Measurements from ENCODE around the gene GPR158.

The GPR158 gene

DNA sequence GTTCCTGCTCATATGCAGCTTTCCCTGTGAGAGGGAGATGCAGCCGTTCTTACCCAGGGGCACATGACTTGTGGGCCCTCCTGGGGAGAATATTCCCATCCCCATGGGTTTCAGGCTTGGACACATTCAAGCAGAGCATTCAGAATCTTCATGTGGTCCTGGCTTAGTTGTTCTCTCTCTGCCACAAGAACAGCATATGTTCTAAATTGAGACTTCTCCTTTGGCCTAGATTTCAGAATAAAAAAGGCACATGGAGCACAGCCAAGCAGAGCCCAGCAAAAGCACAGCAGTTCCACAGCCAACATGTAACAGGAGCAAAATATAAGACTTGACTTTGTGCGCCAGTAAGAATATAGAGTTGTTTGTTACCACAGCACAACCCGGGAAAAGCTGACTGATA lies 452.8 kb downstream of the GPR158 start:
- no peak for DNase-seq
- H3K4me3 ChIP-seq (ENCODE audit: control insufficient read depth in 1 of 7, extremely low read depth in 1 of 7, insufficient read depth in 4 of 7, low read depth in 2 of 7, low read length in 6 of 7): no peak overlapping the region
- peaks cover 0 to 1% (median 0%) of the 10 kb centered on the region in 5 experiments for H3K9me3 ChIP-seq (ENCODE audit: control extremely low read depth in 1 of 5, control insufficient read depth in 4 of 5, insufficient read depth in 2 of 5, low read depth in 1 of 5, low read length in 4 of 5)
- ChIA-PET CTCF (no interaction called here), POLR2A (no interaction called here)
- H3K27ac ChIP-seq (ENCODE audit: insufficient read depth in 1 of 2, low read depth in 1 of 2, low read length in 2 of 2, poor library complexity in 1 of 2, severe bottlenecking in 2 of 2): no peak overlapping the region
- no peaks in the 10 kb centered on the region for H3K4me1 ChIP-seq (ENCODE audit: control extremely low read depth in 1 of 4, control insufficient read depth in 4 of 4, insufficient read depth in 4 of 4, low read length in 3 of 4)
- H3K27me3 ChIP-seq (replicated peaks in 2 of 5; ENCODE audit: control insufficient read depth in 4 of 5, insufficient read depth in 5 of 5, low read length in 4 of 5): no peaks in the 10 kb centered on the region
- H3K36me3 ChIP-seq (ENCODE audit: control insufficient read depth in 4 of 4, insufficient read depth in 4 of 4, low read length in 3 of 4): no peaks in the 10 kb centered on the region
- WGBS (ENCODE audit: insufficient coverage): 77% methylated on average over 3 of the region's 3 CpGs

DNA sequence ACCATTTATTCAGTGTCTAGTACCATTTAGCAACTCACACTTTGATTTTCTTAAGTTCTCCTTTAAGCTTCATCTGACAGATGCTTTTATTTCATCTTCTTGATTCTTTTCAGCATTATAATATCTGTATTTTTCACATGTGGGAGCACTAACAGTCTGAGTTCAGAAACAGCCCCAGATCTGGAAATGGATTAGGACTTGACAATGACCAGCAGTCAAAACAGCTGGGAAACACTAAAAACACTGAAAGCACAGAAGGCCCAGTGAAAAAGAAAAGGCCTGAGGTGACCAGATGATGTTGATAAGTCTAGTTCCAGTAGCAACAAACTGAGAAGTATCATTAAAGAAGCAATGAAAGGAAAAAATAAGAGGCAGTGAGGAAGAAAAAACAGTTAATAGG lies 454.5 kb downstream of the GPR158 start:
- peaks cover 0 to 1% (median 0%) of the 10 kb centered on the region in 5 experiments for H3K9me3 ChIP-seq (ENCODE audit: control extremely low read depth in 1 of 5, control insufficient read depth in 4 of 5, insufficient read depth in 2 of 5, low read depth in 1 of 5, low read length in 4 of 5)
- no peaks in the 10 kb centered on the region for H3K36me3 ChIP-seq (ENCODE audit: control insufficient read depth in 4 of 4, insufficient read depth in 4 of 4, low read length in 3 of 4)
- H3K4me3 ChIP-seq (ENCODE audit: control insufficient read depth in 1 of 7, extremely low read depth in 1 of 7, insufficient read depth in 4 of 7, low read depth in 2 of 7, low read length in 6 of 7): no peak overlapping the region
- no peaks in the 10 kb centered on the region for H3K27me3 ChIP-seq (replicated peaks in 2 of 5; ENCODE audit: control insufficient read depth in 4 of 5, insufficient read depth in 5 of 5, low read length in 4 of 5)
- no peak for DNase-seq
- no peaks in the 10 kb centered on the region for H3K4me1 ChIP-seq (ENCODE audit: control extremely low read depth in 1 of 4, control insufficient read depth in 4 of 4, insufficient read depth in 4 of 4, low read length in 3 of 4)
- ChIA-PET POLR2A (interaction anchor here (0.7 kb wide), 1 partner anchor 30 kb away, joined by 5 read pairs; no protein-coding TSS in a partner anchor), CTCF (no interaction called here)
- no peak overlapping the region for H3K27ac ChIP-seq (ENCODE audit: insufficient read depth in 1 of 2, low read depth in 1 of 2, low read length in 2 of 2, poor library complexity in 1 of 2, severe bottlenecking in 2 of 2)

DNA sequence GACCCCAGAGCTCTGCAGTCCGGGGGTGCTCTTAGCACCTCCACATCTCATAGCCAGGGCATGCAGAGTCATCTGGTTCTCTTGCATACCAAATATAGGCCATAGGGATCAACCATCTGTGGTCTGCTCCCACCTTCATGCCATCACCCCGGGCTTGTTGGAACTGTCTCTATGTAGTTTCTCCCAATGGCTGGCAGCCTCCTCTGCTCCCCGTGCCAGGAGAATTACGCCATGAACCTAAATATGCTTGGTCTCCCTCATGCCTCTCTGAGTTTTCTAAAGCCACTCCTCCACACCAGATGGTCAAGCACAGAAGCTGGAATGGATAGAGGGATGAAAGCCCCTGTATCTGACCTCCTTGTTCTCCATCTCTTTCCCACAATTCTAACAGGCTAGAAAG lies 456.7 kb downstream of the GPR158 start:
- WGBS (ENCODE audit: insufficient coverage): 90% methylated on average over 2 of the region's 4 CpGs

DNA sequence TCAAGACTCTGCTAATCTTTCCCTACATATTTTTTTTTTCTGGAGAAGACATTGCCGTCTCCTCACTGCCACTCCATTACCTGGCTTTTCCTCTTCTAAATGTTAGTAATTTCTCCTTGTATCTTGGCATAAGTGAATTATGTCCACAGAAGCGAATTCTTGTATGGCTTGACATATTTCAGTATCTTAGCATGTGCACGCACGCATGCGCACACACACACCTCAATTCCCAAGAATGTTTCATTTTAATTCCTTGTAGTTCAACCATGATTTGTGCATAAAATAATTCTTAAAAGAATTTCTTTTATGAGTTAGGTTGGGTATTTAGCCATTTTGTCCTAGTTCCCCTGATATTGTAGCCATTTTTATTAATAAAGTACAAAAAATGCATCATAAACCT lies 458.0 kb downstream of the GPR158 start:
- no peaks in the 10 kb centered on the region for H3K9me3 ChIP-seq (ENCODE audit: control extremely low read depth in 1 of 5, control insufficient read depth in 4 of 5, insufficient read depth in 2 of 5, low read depth in 1 of 5, low read length in 4 of 5)
- ChIA-PET POLR2A (no interaction called here), CTCF (no interaction called here)
- no CpG with 5 or more reads among the region's 5 CpGs for WGBS (ENCODE audit: insufficient coverage)
- no peaks in the 10 kb centered on the region for H3K27me3 ChIP-seq (replicated peaks in 2 of 5; ENCODE audit: control insufficient read depth in 4 of 5, insufficient read depth in 5 of 5, low read length in 4 of 5)
- H3K4me1 ChIP-seq (ENCODE audit: control extremely low read depth in 1 of 4, control insufficient read depth in 4 of 4, insufficient read depth in 4 of 4, low read length in 3 of 4): no peaks in the 10 kb centered on the region
- DNase-seq: no peak
- no peaks in the 10 kb centered on the region for H3K36me3 ChIP-seq (ENCODE audit: control insufficient read depth in 4 of 4, insufficient read depth in 4 of 4, low read length in 3 of 4)
- no peak overlapping the region for H3K4me3 ChIP-seq (ENCODE audit: control insufficient read depth in 1 of 7, extremely low read depth in 1 of 7, insufficient read depth in 4 of 7, low read depth in 2 of 7, low read length in 6 of 7)
- H3K27ac ChIP-seq (ENCODE audit: insufficient read depth in 1 of 2, low read depth in 1 of 2, low read length in 2 of 2, poor library complexity in 1 of 2, severe bottlenecking in 2 of 2): no peak overlapping the region

More for the DNA sequence above, 456.7 kb downstream of the GPR158 start:
- Histone ChIP-seq H3K27ac (ENCODE audit: insufficient read depth in 1 of 2, low read depth in 1 of 2, low read length in 2 of 2, poor library complexity in 1 of 2, severe bottlenecking in 2 of 2) (no peak overlapping the region), H3K4me3 (ENCODE audit: control insufficient read depth in 1 of 7, extremely low read depth in 1 of 7, insufficient read depth in 4 of 7, low read depth in 2 of 7, low read length in 6 of 7) (no peak overlapping the region), H3K27me3 (replicated peaks in 2 of 5; ENCODE audit: control insufficient read depth in 4 of 5, insufficient read depth in 5 of 5, low read length in 4 of 5) (no peaks in the 10 kb centered on the region), H3K9me3 (ENCODE audit: control extremely low read depth in 1 of 5, control insufficient read depth in 4 of 5, insufficient read depth in 2 of 5, low read depth in 1 of 5, low read length in 4 of 5) (no peaks in the 10 kb centered on the region), H3K4me1 (ENCODE audit: control extremely low read depth in 1 of 4, control insufficient read depth in 4 of 4, insufficient read depth in 4 of 4, low read length in 3 of 4) (no peaks in the 10 kb centered on the region), H3K36me3 (ENCODE audit: control insufficient read depth in 4 of 4, insufficient read depth in 4 of 4, low read length in 3 of 4) (no peaks in the 10 kb centered on the region)
- ChIA-PET CTCF (interaction anchor here (0.9 kb wide), 1 partner anchor 20 kb away, joined by 3 read pairs; no protein-coding TSS in a partner anchor), POLR2A (no interaction called here)
- no peak for DNase-seq

DNA sequence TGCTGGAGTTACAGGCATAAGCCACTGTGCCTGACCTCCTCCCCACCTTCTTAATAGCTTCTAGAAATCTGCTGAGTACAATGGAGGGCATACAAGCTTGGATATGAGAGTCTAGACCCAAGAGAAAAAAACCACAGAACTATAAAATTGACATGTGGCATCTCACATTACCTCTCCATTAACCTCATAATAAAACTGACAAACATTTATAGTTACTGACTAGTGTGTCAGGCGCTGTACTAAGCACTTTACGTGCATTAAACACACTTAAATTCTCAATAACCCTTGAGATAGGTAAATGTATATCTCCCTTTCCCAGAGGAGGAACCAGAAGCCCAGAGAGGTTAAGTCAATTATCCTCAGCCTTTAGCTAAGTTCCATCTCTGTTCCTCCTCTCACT lies 458.7 kb downstream of the GPR158 start:
- no peak for DNase-seq
- CTCF ChIA-PET: no interaction called here
- Histone ChIP-seq H3K4me1 (ENCODE audit: control extremely low read depth in 1 of 4, control insufficient read depth in 4 of 4, insufficient read depth in 4 of 4, low read length in 3 of 4) (no peaks in the 10 kb centered on the region), H3K27ac (ENCODE audit: insufficient read depth in 1 of 2, low read depth in 1 of 2, low read length in 2 of 2, poor library complexity in 1 of 2, severe bottlenecking in 2 of 2) (no peak overlapping the region), H3K9me3 (ENCODE audit: control extremely low read depth in 1 of 5, control insufficient read depth in 4 of 5, insufficient read depth in 2 of 5, low read depth in 1 of 5, low read length in 4 of 5) (no peaks in the 10 kb centered on the region), H3K27me3 (replicated peaks in 2 of 5; ENCODE audit: control insufficient read depth in 4 of 5, insufficient read depth in 5 of 5, low read length in 4 of 5) (no peaks in the 10 kb centered on the region), H3K36me3 (ENCODE audit: control insufficient read depth in 4 of 4, insufficient read depth in 4 of 4, low read length in 3 of 4) (no peaks in the 10 kb centered on the region), H3K4me3 (ENCODE audit: control insufficient read depth in 1 of 7, extremely low read depth in 1 of 7, insufficient read depth in 4 of 7, low read depth in 2 of 7, low read length in 6 of 7) (no peak overlapping the region)
- 88% methylated on average over 2 of the region's 2 CpGs for WGBS (ENCODE audit: insufficient coverage)
- POLR2A ChIA-PET: no interaction called here

DNA sequence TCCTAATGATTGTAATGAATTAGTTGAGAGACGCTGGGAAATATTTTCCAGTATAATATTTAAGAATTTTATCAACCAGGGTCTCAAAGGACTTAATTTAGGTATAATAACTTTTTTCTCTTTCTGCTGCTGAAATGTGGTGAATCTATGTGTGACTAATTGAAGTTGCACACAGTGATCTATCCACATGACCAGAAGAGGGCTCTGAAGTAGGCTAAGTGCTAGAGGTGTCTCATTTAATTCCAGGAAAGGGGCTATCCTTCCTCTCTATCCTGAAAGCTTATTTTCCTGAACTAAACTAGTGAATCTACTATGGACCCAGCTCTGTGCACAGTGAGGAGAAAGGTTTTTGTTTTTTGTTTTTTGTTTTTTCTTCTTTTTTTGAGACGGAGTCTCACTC lies 464.8 kb downstream of the GPR158 start:
- ChIA-PET CTCF (no interaction called here), POLR2A (no interaction called here)
- H3K9me3 ChIP-seq (ENCODE audit: control extremely low read depth in 1 of 5, control insufficient read depth in 4 of 5, insufficient read depth in 2 of 5, low read depth in 1 of 5, low read length in 4 of 5): no peaks in the 10 kb centered on the region
- H3K27ac ChIP-seq (ENCODE audit: insufficient read depth in 1 of 2, low read depth in 1 of 2, low read length in 2 of 2, poor library complexity in 1 of 2, severe bottlenecking in 2 of 2): no peak overlapping the region
- H3K27me3 ChIP-seq (replicated peaks in 2 of 5; ENCODE audit: control insufficient read depth in 4 of 5, insufficient read depth in 5 of 5, low read length in 4 of 5): no peaks in the 10 kb centered on the region
- no peak overlapping the region for H3K4me3 ChIP-seq (ENCODE audit: control insufficient read depth in 1 of 7, extremely low read depth in 1 of 7, insufficient read depth in 4 of 7, low read depth in 2 of 7, low read length in 6 of 7)
- H3K36me3 ChIP-seq (ENCODE audit: control insufficient read depth in 4 of 4, insufficient read depth in 4 of 4, low read length in 3 of 4): no peaks in the 10 kb centered on the region
- no CpG with 5 or more reads among the region's 2 CpGs for WGBS (ENCODE audit: insufficient coverage)
- DNase-seq: no peak
- H3K4me1 ChIP-seq (ENCODE audit: control extremely low read depth in 1 of 4, control insufficient read depth in 4 of 4, insufficient read depth in 4 of 4, low read length in 3 of 4): no peaks in the 10 kb centered on the region

DNA sequence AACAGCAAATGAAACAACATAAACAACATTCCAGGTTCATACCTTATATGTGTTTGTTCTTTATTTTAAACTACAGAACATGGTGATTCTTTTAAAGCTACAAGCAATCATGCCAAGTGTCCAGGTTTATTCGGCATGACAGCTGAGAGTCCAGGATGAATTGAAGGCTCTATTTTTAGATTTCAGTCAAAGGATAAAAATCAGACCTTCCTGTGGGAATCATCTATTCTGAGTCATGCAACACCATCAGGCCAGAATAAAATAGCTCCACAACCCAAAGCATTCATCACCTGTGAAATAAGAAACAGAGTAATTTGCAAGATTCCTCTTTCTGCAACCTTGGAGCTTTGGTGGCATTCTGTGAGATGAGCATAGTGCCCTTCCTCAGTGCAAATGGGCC lies 466.8 kb downstream of the GPR158 start:
- CTCF ChIA-PET: no interaction called here
- no peak overlapping the region for H3K27ac ChIP-seq (ENCODE audit: insufficient read depth in 1 of 2, low read depth in 1 of 2, low read length in 2 of 2, poor library complexity in 1 of 2, severe bottlenecking in 2 of 2)
- POLR2A ChIA-PET: no interaction called here
- WGBS (ENCODE audit: insufficient coverage): 100% methylated on average over 1 of the region's 1 CpG
- H3K9me3 ChIP-seq (ENCODE audit: control extremely low read depth in 1 of 5, control insufficient read depth in 4 of 5, insufficient read depth in 2 of 5, low read depth in 1 of 5, low read length in 4 of 5): no peaks in the 10 kb centered on the region
- H3K4me1 ChIP-seq (ENCODE audit: control extremely low read depth in 1 of 4, control insufficient read depth in 4 of 4, insufficient read depth in 4 of 4, low read length in 3 of 4): no peaks in the 10 kb centered on the region
- DNase-seq: no peak
- H3K4me3 ChIP-seq (ENCODE audit: control insufficient read depth in 1 of 7, extremely low read depth in 1 of 7, insufficient read depth in 4 of 7, low read depth in 2 of 7, low read length in 6 of 7): no peak overlapping the region
- no peaks in the 10 kb centered on the region for H3K36me3 ChIP-seq (ENCODE audit: control insufficient read depth in 4 of 4, insufficient read depth in 4 of 4, low read length in 3 of 4)
- H3K27me3 ChIP-seq (replicated peaks in 2 of 5; ENCODE audit: control insufficient read depth in 4 of 5, insufficient read depth in 5 of 5, low read length in 4 of 5): no peaks in the 10 kb centered on the region

Data from common myeloid progenitor, CD34-positive (primary cell).